T-helper 1 cell treated with Interleukin-12 subunit alpha and Interleukin-12 subunit beta and Interleukin-4 antibody, amounts not matched to agents 30 ng/mL and 1 ng/mL, for 36 hours (primary cell): Measurements from ENCODE around the gene CHRM1. TPM values are rescaled to one million over a fixed set of nuclear protein-coding genes. Genes with fewer than 3 reads are reported as not detected.
"Not testable (repeated sequence)": the region's sequence is repeated elsewhere in the genome, so short reads cannot be mapped to it uniquely, and the experiment has no call there.

ENCODE experiments used
- intact Hi-C: fragments of 100-400 bp; cut with micrococcal nuclease; formaldehyde crosslinking; loops from one replicate; pipeline ENCODE4 v1.15.1; 2024
- total RNA-seq: library from RNA; stranded (reverse); gene quantifications from 2 replicates; pipeline ENCODE4 v1.2.3, GENCODE V29; 2022

CHRM1 gene
- total RNA-seq, 1 donor from 2014 or later = not detected

GRCh38 chr11:62880231-62880802 is 40.8 kb downstream of the CHRM1 start:
- intact Hi-C loops = loop anchor here (1.0 to 10.0 kb wide), 14 partner anchors 18 to 916 kb away; partner anchors contain the start of genes FTH1, GANAB, STX5 and TAF6L

GRCh38 chr11:62879235-62879978 is 41.8 kb downstream of the CHRM1 start:
- intact Hi-C loops = no loop called here

- intact Hi-C loops = no loop called here
Measured at GRCh38 chr11:62876712-62877111, 44.5 kb downstream of the CHRM1 start.

DNA sequence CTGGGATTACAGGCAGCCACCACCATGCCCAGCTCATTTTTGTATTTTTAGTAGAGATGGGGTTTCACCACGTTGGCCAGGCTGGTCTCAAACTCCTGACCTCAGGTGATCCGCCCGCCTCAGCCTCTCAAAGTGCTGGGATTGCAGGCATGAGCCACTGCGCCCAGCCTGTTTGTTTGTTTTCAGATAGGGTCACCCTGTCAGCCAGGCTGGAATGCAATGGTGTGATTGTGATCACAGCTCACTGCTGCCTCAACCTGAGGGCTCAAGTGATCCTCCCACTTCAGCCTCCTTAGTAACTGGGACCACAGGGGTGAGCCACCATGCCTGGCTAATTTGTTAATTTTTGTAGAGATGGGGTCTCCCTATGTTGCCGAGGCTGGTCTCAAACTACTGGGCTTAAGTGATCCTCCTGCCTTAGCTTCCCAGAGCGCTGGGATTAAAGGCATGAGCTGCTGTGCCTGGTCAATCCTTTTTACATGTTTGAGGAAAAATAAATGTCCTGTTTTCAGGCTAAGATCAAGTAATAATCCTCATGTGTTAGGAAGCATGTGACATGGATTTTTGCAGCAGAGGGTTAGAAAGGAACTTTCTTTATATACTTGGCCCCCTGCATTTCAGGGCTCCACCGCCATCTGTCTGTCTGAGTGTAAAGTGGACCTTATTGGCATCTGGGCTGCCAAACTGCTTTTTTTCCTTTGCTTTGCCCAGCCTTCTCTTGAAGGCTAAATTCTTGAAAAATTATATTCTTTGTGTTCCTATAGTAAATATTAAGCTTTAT is 45.3 kb downstream of the CHRM1 start:
- intact Hi-C loops = no loop called here

DNA sequence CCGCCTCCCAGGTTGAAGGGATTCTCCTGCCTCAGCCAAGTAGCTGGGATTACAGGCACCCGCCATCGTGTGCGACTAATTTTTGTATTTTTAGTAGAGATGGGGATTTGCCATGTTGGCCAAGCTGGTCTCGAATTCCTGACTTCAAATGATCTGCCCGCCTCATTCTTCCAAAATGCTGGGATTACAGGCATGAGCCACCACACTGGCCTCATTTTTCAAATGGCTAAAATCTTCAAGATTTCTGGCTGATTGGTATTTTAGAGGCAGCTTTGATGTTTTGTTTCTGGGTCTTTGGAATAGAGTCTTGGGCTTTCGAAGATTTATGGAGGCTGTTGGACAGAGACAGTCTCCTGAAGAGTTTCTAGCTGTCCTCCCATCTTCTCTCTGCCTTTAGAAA is 46.3 kb downstream of the CHRM1 start:
- intact Hi-C loops = no loop called here

GRCh38 chr11:62865635-62866034 is 55.5 kb downstream of the CHRM1 start:
- intact Hi-C loops = no loop called here

GRCh38 chr11:62863687-62864335 is 57.4 kb downstream of the CHRM1 start:
- intact Hi-C loops = loop anchor here (2.0 kb wide), 3 partner anchors 193 to 469 kb away; partner anchors contain the start of gene UQCC3

DNA sequence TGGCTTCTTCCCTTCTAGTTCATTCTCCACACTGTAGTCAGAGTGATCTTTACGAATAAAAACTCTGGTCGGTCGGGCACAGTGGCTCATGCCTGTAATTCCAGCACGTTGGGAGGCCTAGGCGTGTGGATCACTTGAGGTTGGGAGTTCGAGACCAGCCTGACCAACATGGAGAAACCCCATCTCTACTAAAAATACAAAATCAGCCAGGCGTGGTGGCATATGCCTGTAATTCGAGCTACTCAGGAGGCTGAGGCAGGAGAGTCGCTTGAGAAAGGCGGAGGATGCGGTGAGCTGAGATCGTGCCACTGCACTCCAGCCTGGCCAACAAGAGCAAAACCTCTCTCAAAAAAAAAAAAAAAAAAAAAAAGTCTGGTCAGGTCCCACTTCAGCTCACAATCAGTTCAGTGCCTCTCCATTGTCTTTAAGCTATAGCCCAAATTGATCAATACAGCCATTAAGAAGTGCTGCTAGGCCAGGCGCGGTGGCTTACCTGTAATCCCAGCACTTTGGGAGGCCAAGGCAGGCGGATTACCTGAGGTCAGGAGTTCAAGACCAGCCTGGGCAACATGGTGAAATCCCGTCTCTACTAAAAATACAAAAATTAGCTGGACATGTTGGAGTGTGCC is 59.5 kb downstream of the CHRM1 start:
- intact Hi-C loops = loop anchor here (1.0 to 2.0 kb wide), 11 partner anchors 19 to 481 kb away; partner anchors contain the start of genes HNRNPUL2, NXF1, SLC3A2 and TAF6L

- intact Hi-C loops = no loop called here
Measured at GRCh38 chr11:62860835-62861563, 60.2 kb downstream of the CHRM1 start.

DNA sequence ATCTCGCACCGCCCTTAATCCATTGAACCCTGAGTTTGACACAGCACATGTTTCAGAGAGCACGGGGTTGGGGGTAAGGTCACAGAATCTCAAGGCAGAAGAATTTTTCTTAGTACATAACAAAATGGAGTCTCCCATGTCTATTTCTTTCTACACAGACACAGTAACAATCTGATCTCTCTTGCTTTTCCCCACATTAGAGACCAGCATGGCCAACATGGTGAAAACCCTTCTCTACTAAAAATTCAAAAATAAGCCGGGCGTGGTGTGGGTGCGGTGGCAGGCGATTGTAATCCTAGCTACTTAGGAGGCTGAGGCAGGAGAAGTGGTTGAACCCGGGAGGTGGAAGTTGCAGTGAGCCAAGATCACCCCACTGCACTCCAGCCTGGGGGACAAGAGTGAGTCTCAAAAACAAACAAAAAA is 61.9 kb downstream of the CHRM1 start:
- intact Hi-C loops = not testable (repeated sequence)

Other genes starting within 250 kb of the CHRM1 start
- 7.8 and 8.0 TPM in 2 replicates for gene UQCC3, start 249.7 kb downstream of the CHRM1 start, total RNA-seq
- 18.3 and 20.9 TPM in 2 replicates for gene LBHD1, start 249.1 kb downstream of the CHRM1 start, total RNA-seq
- 126 and 127 TPM in 2 replicates for gene UBXN1, start 242.3 kb downstream of the CHRM1 start, total RNA-seq
- gene LRRN4CL, start 231.8 kb downstream of the CHRM1 start, total RNA-seq = 0.17 and 0.20 TPM in 2 replicates
- gene BSCL2, start 213.9 kb downstream of the CHRM1 start, total RNA-seq = 34.4 and 35.0 TPM in 2 replicates
- gene GNG3, start 213.7 kb downstream of the CHRM1 start, total RNA-seq = not detected in 2 replicates
- 63.6 and 64.3 TPM in 2 replicates for gene HNRNPUL2, start 193.9 kb downstream of the CHRM1 start, total RNA-seq
- gene TTC9C, start 192.9 kb downstream of the CHRM1 start, total RNA-seq = 49.8 and 51.5 TPM in 2 replicates
- 13.8 and 14.0 TPM in 2 replicates for gene ZBTB3, start 167.2 kb downstream of the CHRM1 start, total RNA-seq
- gene POLR2G, start 159.8 kb downstream of the CHRM1 start, total RNA-seq = 108 and 112 TPM in 2 replicates
- gene TAF6L, start 150.0 kb downstream of the CHRM1 start, total RNA-seq = 22.2 and 23.8 TPM in 2 replicates
- gene TMEM179B, start 134.0 kb downstream of the CHRM1 start, total RNA-seq = 48.8 and 53.1 TPM in 2 replicates
- gene TMEM223, start 129.4 kb downstream of the CHRM1 start, total RNA-seq = 17.6 and 18.4 TPM in 2 replicates
- 97.3 and 97.4 TPM in 2 replicates for gene NXF1, start 115.9 kb downstream of the CHRM1 start, total RNA-seq
- 45.9 and 50.5 TPM in 2 replicates for gene STX5, start 89.3 kb downstream of the CHRM1 start, total RNA-seq
- not detected in 2 replicates for gene TEX54, start 88.5 kb downstream of the CHRM1 start, total RNA-seq
- gene WDR74, start 81.8 kb downstream of the CHRM1 start, total RNA-seq = 81.3 and 82.3 TPM in 2 replicates
- 202 and 204 TPM in 2 replicates for gene SLC3A2, start 40.5 kb downstream of the CHRM1 start, total RNA-seq
- not detected in 2 replicates for gene SLC22A6, start 63.6 kb upstream of the CHRM1 start, total RNA-seq
- not detected in 2 replicates for gene SLC22A8, start 94.5 kb upstream of the CHRM1 start, total RNA-seq
- not detected in 2 replicates for gene SLC22A24, start 222.9 kb upstream of the CHRM1 start, total RNA-seq